ENCODE data around the gene VIM. TPM values are rescaled to one million over a fixed set of nuclear protein-coding genes. Genes with fewer than 3 reads are reported as not detected.

VIM gene
- total and polyA plus RNA-seq, 3 experiments from 2014 or later = 513 to 1,243 (median 1,217) TPM

- H3K27me3 ChIP-seq (ENCODE audit: insufficient read depth, low read length, poor library complexity, severe bottlenecking) = no peaks in the 10 kb centered on the region
- H3K27me3 Mint-ChIP-seq = no peaks in the 10 kb centered on the region
- H3K9me3 ChIP-seq (ENCODE audit: low read length) = no peaks in the 10 kb centered on the region
- CTCF ChIA-PET = interaction anchor here (0.7 to 5.3 kb wide), 3 partner anchors 16 to 26 kb away, joined by 3 to 71 read pairs (median 4); partner anchors contain the start of gene VIM
- no peaks in the 10 kb centered on the region for H3K36me3 ChIP-seq (ENCODE audit: insufficient read depth, low read length)
- H3K4me3 Mint-ChIP-seq = peak overlapping the region in 6 of 7 donors; percentile 24 to 99 (median 46)
- POLR2A ChIA-PET = interaction anchor here (2.3 kb wide), 1 partner anchor 27 kb away, joined by 67 read pairs; the partner anchor contains the start of gene VIM
- DNase-seq = no peak
- H3K27ac Mint-ChIP-seq = peak overlapping the region in 6 of 8 donors; percentile 53 to 100 (median 98)
- H3K4me3 ChIP-seq (ENCODE audit: low read length) = no peak overlapping the region
- no peaks in the 10 kb centered on the region for H3K9me3 Mint-ChIP-seq
- peaks cover 29% of the 10 kb centered on the region for H3K4me1 ChIP-seq (ENCODE audit: insufficient read depth, low read length)
- peaks cover 36 to 59% (median 50%) of the 10 kb centered on the region in 3 donors for H3K4me1 Mint-ChIP-seq
- no peak overlapping the region for H3K27ac ChIP-seq (ENCODE audit: low read depth, low read length)
- peaks cover 0 to 10% (median 0%) of the 10 kb centered on the region in 3 donors for H3K36me3 Mint-ChIP-seq
Measured at GRCh38 chr10:17202506-17202905, 25.5 kb upstream of the VIM start.

DNA sequence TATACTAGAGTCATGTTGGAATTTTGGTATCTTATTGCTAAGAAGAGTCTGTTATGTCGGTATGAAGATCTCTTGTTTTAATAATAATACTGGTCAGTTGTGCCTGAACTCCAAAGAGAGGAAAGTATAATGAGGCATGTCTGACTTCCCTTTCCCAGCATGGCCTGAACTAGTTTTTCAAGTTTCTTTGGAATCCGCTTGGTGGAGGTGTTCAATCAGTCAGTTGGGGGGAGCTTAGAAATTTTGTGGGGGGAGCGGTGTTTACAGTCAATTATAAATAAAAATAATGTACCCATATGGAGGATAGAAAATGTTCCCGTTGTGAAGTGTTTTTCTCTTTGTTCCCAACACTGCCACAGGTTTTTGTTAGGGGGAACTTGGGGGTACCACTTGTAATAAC lies 25.0 kb upstream of the VIM start:
- peak overlapping the region in 1 of 7 donors; percentile 99 for H3K4me3 Mint-ChIP-seq
- ChIA-PET POLR2A (interaction anchor here (1.2 kb wide), 1 partner anchor 27 kb away, joined by 3 read pairs; no protein-coding TSS in a partner anchor), CTCF (interaction anchor here (5.3 kb wide), 1 partner anchor 26 kb away, joined by 71 read pairs; the partner anchor contains the start of gene VIM)
- peak overlapping the region in 4 of 8 donors; percentile 66 to 100 (median 86) for H3K27ac Mint-ChIP-seq
- Histone ChIP-seq H3K4me3 (ENCODE audit: low read length) (no peak overlapping the region), H3K27me3 (ENCODE audit: insufficient read depth, low read length, poor library complexity, severe bottlenecking) (no peaks in the 10 kb centered on the region), H3K27ac (ENCODE audit: low read depth, low read length) (no peak overlapping the region), H3K4me1 (ENCODE audit: insufficient read depth, low read length) (peaks cover 29% of the 10 kb centered on the region), H3K9me3 (ENCODE audit: low read length) (no peaks in the 10 kb centered on the region), H3K36me3 (ENCODE audit: insufficient read depth, low read length) (no peaks in the 10 kb centered on the region)
- peaks cover 0 to 10% (median 0%) of the 10 kb centered on the region in 3 donors for H3K36me3 Mint-ChIP-seq
- no peaks in the 10 kb centered on the region for H3K9me3 Mint-ChIP-seq
- H3K27me3 Mint-ChIP-seq = no peaks in the 10 kb centered on the region
- peaks cover 36 to 60% (median 50%) of the 10 kb centered on the region in 3 donors for H3K4me1 Mint-ChIP-seq
- DNase-seq = no peak

DNA sequence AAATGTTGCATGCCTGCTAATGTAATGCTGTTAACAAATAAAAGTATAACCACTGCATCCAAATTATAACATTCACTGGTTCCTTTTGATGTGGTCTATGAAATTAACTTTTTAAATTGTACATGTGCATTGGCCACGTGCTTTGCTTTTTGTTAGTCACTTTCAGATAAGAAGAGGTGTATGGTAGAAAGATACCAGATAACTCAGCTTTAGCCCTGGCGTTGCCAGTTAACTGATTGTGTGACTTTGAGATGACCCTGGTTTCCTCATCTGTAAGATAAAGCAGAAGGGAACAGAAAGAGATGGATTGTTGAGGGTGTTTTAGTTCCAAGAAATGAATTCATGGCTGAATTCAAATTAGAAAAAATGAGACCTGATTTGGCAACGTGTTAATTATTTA lies 24.6 kb upstream of the VIM start:
- H3K4me3 ChIP-seq (ENCODE audit: low read length) = no peak overlapping the region
- H3K36me3 Mint-ChIP-seq = peaks cover 0 to 10% (median 0%) of the 10 kb centered on the region in 3 donors
- no peaks in the 10 kb centered on the region for H3K9me3 ChIP-seq (ENCODE audit: low read length)
- H3K27ac Mint-ChIP-seq = peak overlapping the region in 1 of 8 donors; percentile 100
- H3K9me3 Mint-ChIP-seq = no peaks in the 10 kb centered on the region
- DNase-seq = no peak
- H3K4me1 ChIP-seq (ENCODE audit: insufficient read depth, low read length) = peaks cover 29% of the 10 kb centered on the region
- ChIA-PET POLR2A (interaction anchor here (1.2 kb wide), 1 partner anchor 26 kb away, joined by 3 read pairs; no protein-coding TSS in a partner anchor), CTCF (interaction anchor here (5.3 kb wide), 1 partner anchor 25 kb away, joined by 71 read pairs; the partner anchor contains the start of gene VIM)
- no peak overlapping the region for H3K27ac ChIP-seq (ENCODE audit: low read depth, low read length)
- no peaks in the 10 kb centered on the region for H3K36me3 ChIP-seq (ENCODE audit: insufficient read depth, low read length)
- no peak overlapping the region for H3K4me3 Mint-ChIP-seq
- peaks cover 36 to 61% (median 47%) of the 10 kb centered on the region in 3 donors for H3K4me1 Mint-ChIP-seq
- no peaks in the 10 kb centered on the region for H3K27me3 ChIP-seq (ENCODE audit: insufficient read depth, low read length, poor library complexity, severe bottlenecking)
- H3K27me3 Mint-ChIP-seq = no peaks in the 10 kb centered on the region

DNA sequence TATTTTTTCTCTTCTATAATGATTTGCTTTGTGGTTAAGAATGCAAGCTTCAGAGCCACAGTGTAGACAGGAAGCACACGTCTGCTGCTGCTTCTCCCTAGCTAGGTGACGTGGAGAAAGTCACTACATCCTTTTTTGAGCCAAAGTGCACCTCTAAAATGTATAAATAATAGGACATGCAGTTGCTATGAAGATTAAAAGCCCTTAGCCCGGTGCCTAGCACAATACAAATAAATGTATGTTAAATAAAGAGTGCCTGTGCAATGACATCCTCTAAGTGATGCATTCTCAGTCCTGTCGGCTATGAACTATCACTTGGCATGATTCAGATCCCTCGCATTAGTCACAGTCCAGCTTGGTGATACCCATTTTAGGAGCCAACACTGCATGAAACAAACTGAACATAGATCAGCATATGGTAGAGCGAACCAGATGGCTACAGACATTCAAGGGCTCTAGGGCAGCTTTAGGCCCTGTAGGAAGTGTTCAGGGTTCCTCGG lies 21.8 kb upstream of the VIM start:
- peak overlapping the region; percentile 89 to 98 (median 94) for H3K27ac Mint-ChIP-seq
- peaks cover 17 to 44% (median 24%) of the 10 kb centered on the region in 3 donors for H3K4me1 Mint-ChIP-seq
- Histone ChIP-seq H3K9me3 (ENCODE audit: low read length) (no peaks in the 10 kb centered on the region), H3K27me3 (ENCODE audit: insufficient read depth, low read length, poor library complexity, severe bottlenecking) (no peaks in the 10 kb centered on the region), H3K4me1 (ENCODE audit: insufficient read depth, low read length) (peaks cover 26% of the 10 kb centered on the region), H3K27ac (ENCODE audit: low read depth, low read length) (peak overlapping the region; percentile 62), H3K36me3 (ENCODE audit: insufficient read depth, low read length) (no peaks in the 10 kb centered on the region), H3K4me3 (ENCODE audit: low read length) (no peak overlapping the region)
- H3K9me3 Mint-ChIP-seq = no peaks in the 10 kb centered on the region
- ChIA-PET POLR2A (interaction anchor here (0.9 to 3.9 kb wide), 3 partner anchors 9 to 22 kb away, joined by 3 to 44 read pairs (median 3); partner anchors contain the start of gene VIM), CTCF (interaction anchor here (1.2 to 3.3 kb wide), 5 partner anchors 10 to 27 kb away, joined by 6 to 36 read pairs (median 7); partner anchors contain the start of gene VIM)
- DNase-seq = peak in 4 of 5 donors; percentile 21 to 77 (median 69)
- no peaks in the 10 kb centered on the region for H3K27me3 Mint-ChIP-seq
- H3K4me3 Mint-ChIP-seq = peak overlapping the region; percentile 3 to 51 (median 11)
- peaks cover 0 to 4% (median 0%) of the 10 kb centered on the region in 3 donors for H3K36me3 Mint-ChIP-seq

DNA sequence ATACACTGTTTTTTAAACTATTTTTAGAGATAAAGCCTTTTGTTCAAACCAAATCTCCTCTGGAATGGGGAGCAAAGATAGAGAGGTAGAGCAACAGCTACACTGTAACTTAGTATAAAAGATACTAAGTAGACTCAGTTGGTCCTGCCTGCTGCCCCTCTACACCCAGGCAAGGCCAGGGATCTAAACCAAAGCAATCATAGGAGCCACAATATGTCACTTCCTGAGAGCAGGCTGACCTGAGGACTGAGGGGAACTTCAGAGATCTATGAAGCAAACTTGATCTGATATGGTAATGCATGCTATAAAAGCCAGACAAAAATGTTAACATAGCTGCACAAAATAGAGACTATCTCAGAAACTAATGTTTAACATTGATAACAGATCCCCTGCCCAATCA lies 19.6 kb upstream of the VIM start:
- Histone ChIP-seq H3K36me3 (ENCODE audit: insufficient read depth, low read length) (no peaks in the 10 kb centered on the region), H3K4me1 (ENCODE audit: insufficient read depth, low read length) (peaks cover 19% of the 10 kb centered on the region), H3K9me3 (ENCODE audit: low read length) (no peaks in the 10 kb centered on the region), H3K27ac (ENCODE audit: low read depth, low read length) (no peak overlapping the region), H3K4me3 (ENCODE audit: low read length) (no peak overlapping the region), H3K27me3 (ENCODE audit: insufficient read depth, low read length, poor library complexity, severe bottlenecking) (no peaks in the 10 kb centered on the region)
- Mint-ChIP-seq H3K4me3 (peak overlapping the region in 1 of 7 donors; percentile 18), H3K9me3 (no peaks in the 10 kb centered on the region), H3K27ac (peak overlapping the region in 6 of 8 donors; percentile 11 to 77 (median 48)), H3K36me3 (peaks cover 0 to 8% (median 0%) of the 10 kb centered on the region in 3 donors), H3K27me3 (no peaks in the 10 kb centered on the region), H3K4me1 (peaks cover 12 to 34% (median 17%) of the 10 kb centered on the region in 3 donors)
- ChIA-PET POLR2A (interaction anchor here (3.9 kb wide), 1 partner anchor 20 kb away, joined by 44 read pairs; the partner anchor contains the start of gene VIM), CTCF (no interaction called here)
- DNase-seq = no peak

- DNase-seq = no peak
- H3K27ac Mint-ChIP-seq = peak overlapping the region in 2 of 8 donors; percentile 6 to 67
- Histone ChIP-seq H3K27me3 (ENCODE audit: insufficient read depth, low read length, poor library complexity, severe bottlenecking) (no peaks in the 10 kb centered on the region), H3K4me3 (ENCODE audit: low read length) (no peak overlapping the region), H3K27ac (ENCODE audit: low read depth, low read length) (no peak overlapping the region), H3K4me1 (ENCODE audit: insufficient read depth, low read length) (peaks cover 19% of the 10 kb centered on the region), H3K36me3 (ENCODE audit: insufficient read depth, low read length) (no peaks in the 10 kb centered on the region), H3K9me3 (ENCODE audit: low read length) (no peaks in the 10 kb centered on the region)
- POLR2A ChIA-PET = no interaction called here
- no peaks in the 10 kb centered on the region for H3K9me3 Mint-ChIP-seq
- CTCF ChIA-PET = no interaction called here
- peaks cover 0 to 11% (median 2%) of the 10 kb centered on the region in 3 donors for H3K36me3 Mint-ChIP-seq
- no peak overlapping the region for H3K4me3 Mint-ChIP-seq
- H3K4me1 Mint-ChIP-seq = peaks cover 12 to 33% (median 17%) of the 10 kb centered on the region in 3 donors
- H3K27me3 Mint-ChIP-seq = no peaks in the 10 kb centered on the region
Measured at GRCh38 chr10:17209302-17209701, 18.7 kb upstream of the VIM start.

DNA sequence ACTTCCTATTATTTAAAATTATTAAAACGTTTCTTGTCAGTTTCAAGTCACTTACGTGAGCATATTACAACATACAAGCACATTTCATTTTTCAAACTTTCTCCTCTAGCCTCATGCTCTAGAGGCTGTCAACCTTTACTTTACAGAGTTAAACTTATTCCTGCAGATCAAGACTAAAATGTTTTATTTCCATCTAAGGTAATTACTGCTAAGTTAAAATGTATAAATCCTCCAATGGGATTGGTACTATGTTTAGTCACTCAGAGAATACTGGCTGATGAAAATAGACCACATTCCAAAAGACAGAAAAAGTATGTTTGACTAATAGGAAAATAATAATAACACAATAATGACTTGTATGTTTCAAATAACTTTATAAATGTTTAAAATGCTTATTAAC lies 18.2 kb upstream of the VIM start:
- Mint-ChIP-seq H3K4me3 (no peak overlapping the region), H3K4me1 (peaks cover 12 to 32% (median 17%) of the 10 kb centered on the region in 3 donors), H3K27ac (no peak overlapping the region), H3K27me3 (no peaks in the 10 kb centered on the region), H3K9me3 (no peaks in the 10 kb centered on the region), H3K36me3 (peaks cover 0 to 15% (median 4%) of the 10 kb centered on the region in 3 donors)
- Histone ChIP-seq H3K27me3 (ENCODE audit: insufficient read depth, low read length, poor library complexity, severe bottlenecking) (no peaks in the 10 kb centered on the region), H3K9me3 (ENCODE audit: low read length) (no peaks in the 10 kb centered on the region), H3K27ac (ENCODE audit: low read depth, low read length) (no peak overlapping the region), H3K4me3 (ENCODE audit: low read length) (no peak overlapping the region), H3K4me1 (ENCODE audit: insufficient read depth, low read length) (peaks cover 19% of the 10 kb centered on the region), H3K36me3 (ENCODE audit: insufficient read depth, low read length) (no peaks in the 10 kb centered on the region)
- POLR2A ChIA-PET = no interaction called here
- CTCF ChIA-PET = interaction anchor here (3.0 kb wide), 1 partner anchor 9 kb away, joined by 10 read pairs; the partner anchor contains the start of gene TRDMT1
- no peak for DNase-seq

DNA sequence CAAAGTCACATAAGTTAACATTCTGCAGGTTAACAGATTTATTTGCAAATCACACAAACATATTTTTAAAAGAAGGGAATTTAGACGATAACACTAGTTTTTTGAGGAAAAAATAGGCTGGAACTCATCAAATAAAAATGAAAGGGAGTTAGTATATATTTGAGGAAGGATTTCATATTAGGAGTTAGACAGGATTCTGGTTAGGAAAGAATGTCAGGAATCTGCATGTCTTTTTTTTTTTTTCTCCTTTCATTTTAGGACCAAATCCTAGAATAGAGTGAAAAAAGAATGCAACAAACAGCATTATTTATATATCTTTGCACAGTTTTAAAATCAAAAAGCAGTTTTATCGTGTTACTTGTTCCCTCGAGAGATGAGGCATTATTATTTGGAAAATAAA lies 17.7 kb upstream of the VIM start:
- CTCF ChIA-PET = interaction anchor here (3.0 kb wide), 1 partner anchor 9 kb away, joined by 10 read pairs; the partner anchor contains the start of gene TRDMT1
- no peaks in the 10 kb centered on the region for H3K9me3 Mint-ChIP-seq
- no peaks in the 10 kb centered on the region for H3K27me3 Mint-ChIP-seq
- DNase-seq = no peak
- POLR2A ChIA-PET = no interaction called here
- Histone ChIP-seq H3K27me3 (ENCODE audit: insufficient read depth, low read length, poor library complexity, severe bottlenecking) (no peaks in the 10 kb centered on the region), H3K36me3 (ENCODE audit: insufficient read depth, low read length) (no peaks in the 10 kb centered on the region), H3K4me1 (ENCODE audit: insufficient read depth, low read length) (peaks cover 15% of the 10 kb centered on the region), H3K4me3 (ENCODE audit: low read length) (no peak overlapping the region), H3K27ac (ENCODE audit: low read depth, low read length) (no peak overlapping the region), H3K9me3 (ENCODE audit: low read length) (no peaks in the 10 kb centered on the region)
- peaks cover 0 to 19% (median 5%) of the 10 kb centered on the region in 3 donors for H3K36me3 Mint-ChIP-seq
- no peak overlapping the region for H3K4me3 Mint-ChIP-seq
- H3K4me1 Mint-ChIP-seq = peaks cover 12 to 32% (median 17%) of the 10 kb centered on the region in 3 donors
- H3K27ac Mint-ChIP-seq = no peak overlapping the region

Measured in CD8-positive, alpha-beta memory T cell (primary cell).